ENCODE data around the gene GTF3A. TPM values are rescaled to one million over a fixed set of nuclear protein-coding genes. Genes with fewer than 3 reads are reported as not detected.

The GTF3A gene
- total and polyA plus RNA-seq, 2 of the 4 experiments (the other 2 are of a cell fraction), result 74.1 to 116 TPM

DNA sequence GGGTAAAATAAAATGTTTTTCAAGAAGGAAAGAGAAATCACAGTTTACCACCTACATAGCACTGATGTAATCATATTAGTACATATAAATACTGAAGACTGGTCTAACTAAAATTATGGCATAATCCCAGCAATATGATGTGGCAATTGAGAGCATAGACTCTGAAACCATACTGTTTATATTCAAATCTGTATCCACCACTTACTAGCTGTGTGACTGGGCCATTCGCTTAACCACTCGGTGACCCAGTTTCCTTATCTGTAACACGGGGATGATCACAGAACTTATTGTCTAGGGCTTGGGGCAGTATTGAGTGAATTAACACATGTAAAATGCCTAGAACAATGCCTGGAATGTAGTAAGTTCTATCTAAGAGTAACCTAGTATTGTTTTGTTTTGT lies 13.1 kb upstream of the GTF3A start:
- H3K18ac ChIP-seq (ENCODE audit: low read depth, low read length), result no peak overlapping the region
- no peak overlapping the region for H2BK5ac ChIP-seq (ENCODE audit: low read depth, low read length, poor library complexity, severe bottlenecking)
- TF ChIP-seq FOS (IDR thresholded peaks at IDR 0.05; ENCODE audit: low read depth, low read length), result no peak
- TF ChIP-seq NFE2L2 (IDR thresholded peaks at IDR 0.05; ENCODE audit: low read depth, low read length), result no peak
- no peak for TF ChIP-seq USF2 (IDR thresholded peaks at IDR 0.05; ENCODE audit: low read depth, low read length)
- TF ChIP-seq RFX5 (IDR thresholded peaks at IDR 0.05; ENCODE audit: low read depth, low read length), result no peak
- TF ChIP-seq RCOR1 (IDR thresholded peaks at IDR 0.05; ENCODE audit: insufficient replicate concordance, low read length), result no peak
- TF ChIP-seq BHLHE40 (IDR thresholded peaks at IDR 0.05; ENCODE audit: low read depth, low read length), result no peak
- no peak for TF ChIP-seq CTCF (conservative IDR thresholded peaks at IDR 0.05; ENCODE audit: low read depth, low read length)
- TF ChIP-seq SMC3 (IDR thresholded peaks at IDR 0.05; ENCODE audit: low read depth, low read length), result no peak
- no peak for TF ChIP-seq MAZ (IDR thresholded peaks at IDR 0.05; ENCODE audit: borderline replicate concordance, low read depth, low read length)
- TF ChIP-seq RAD21 (IDR thresholded peaks at IDR 0.05; ENCODE audit: low read length), result no peak
- H2AK5ac ChIP-seq (ENCODE audit: low read depth, low read length), result no peak overlapping the region
- no peak overlapping the region for H3K9ac ChIP-seq (ENCODE audit: low read depth, low read length)
- in situ Hi-C loops (cut with MboI; ENCODE audit: low sequenced_read_pairs) (no loop called here), intact Hi-C loops (cut with micrococcal nuclease) (no loop called here), dilution Hi-C loops (cut with HindIII; ENCODE audit: low sequenced_read_pairs, unreplicated experiment) (no loop called here)
- no peak overlapping the region for H2BK20ac ChIP-seq (ENCODE audit: low read depth, low read length)
- H3K14ac ChIP-seq (replicated peaks; ENCODE audit: low read depth, low read length), result no peak overlapping the region
- no peak for DNase-seq
- no peaks in the 10 kb centered on the region; the same call in 1 of the 2 replicates for H3K9me3 ChIP-seq (ENCODE audit: control insufficient read depth, insufficient read depth, low read length)
- no peak overlapping the region for H3K56ac ChIP-seq (ENCODE audit: extremely low read depth, insufficient read depth, low read length)
- H4K91ac ChIP-seq (ENCODE audit: insufficient read depth, low read depth, low read length), result no peak overlapping the region
- BruUV-seq (replicated peaks), result no TSS peak
- no CpG with 5 or more reads among the region's 3 CpGs for WGBS, 2 experiments (ENCODE audit: extremely low coverage in 2 of 2, insufficient read length in 1 of 2)
- H4K5ac ChIP-seq (ENCODE audit: low read depth, low read length), result no peak overlapping the region
- no peak overlapping the region for H2AFZ ChIP-seq (replicated peaks; ENCODE audit: low read length, poor library complexity)
- no peaks in the 10 kb centered on the region for H3K79me1 ChIP-seq (ENCODE audit: low read depth in 1 of 2, low read length in 2 of 2)
- ChIA-PET CTCF (no interaction called here), POLR2A (ENCODE audit: unreplicated experiment) (no interaction called here)
- no peak overlapping the region for H3K4ac ChIP-seq (ENCODE audit: low read depth, low read length)
- no peak overlapping the region for H3K27ac ChIP-seq (ENCODE audit: insufficient read depth, low read length)
- no peaks in the 10 kb centered on the region for H3K9me1 ChIP-seq (ENCODE audit: insufficient read depth, low read length)
- H3K4me1 ChIP-seq (ENCODE audit: control insufficient read depth, insufficient read depth, low read length), result no peaks in the 10 kb centered on the region
- H2BK120ac ChIP-seq (ENCODE audit: low read depth, low read length), result no peak overlapping the region
- no peak overlapping the region for H3K4me2 ChIP-seq (ENCODE audit: low read depth, low read length)
- no peak overlapping the region for H2AK9ac ChIP-seq (replicated peaks; ENCODE audit: low read depth, low read length, poor library complexity)
- no peaks in the 10 kb centered on the region for H4K20me1 ChIP-seq (ENCODE audit: insufficient read depth, low read length)
- H2BK15ac ChIP-seq (ENCODE audit: low read depth, low read length), result no peak overlapping the region
- no peak overlapping the region for H3K23ac ChIP-seq (ENCODE audit: low read depth, low read length)
- no peak for ATAC-seq (ENCODE audit: low read depth)
- no peak overlapping the region for H4K8ac ChIP-seq (ENCODE audit: low read depth in 2 of 2, low read length in 2 of 2)
- H3K36me3 ChIP-seq (ENCODE audit: control insufficient read depth, insufficient read depth, low read length), result no peaks in the 10 kb centered on the region
- peaks cover 58% of the 10 kb centered on the region for H3K27me3 ChIP-seq (ENCODE audit: control insufficient read depth, insufficient read depth, low read length)
- no peak overlapping the region for H3K4me3 ChIP-seq (ENCODE audit: insufficient read depth, low read depth, low read length)

Data from IMR-90 (cell line).